GM23248 (cell line): ENCODE measurements around the gene DNAJC3.

Source experiments
- EZH2 ChIP-seq: fragments of 200-600 bp; sonication (generic); IDR thresholded peaks from 2 replicates; pipeline ENCODE4 v1.6.1; 2018; ENCODE audit warnings: antibody characterized with exemption, mild to moderate bottlenecking; ENCODE audit not compliant: insufficient read depth, poor library complexity, severe bottlenecking
- EZH2phosphoT487 ChIP-seq: fragments of 200-600 bp; sonication (generic); IDR thresholded peaks from 2 replicates; pipeline ENCODE4 v1.6.1; 2018; ENCODE audit warnings: antibody characterized with exemption, moderate library complexity, mild to moderate bottlenecking, low read depth; ENCODE audit not compliant: insufficient read depth

- no peak for TF ChIP-seq EZH2
- TF ChIP-seq EZH2phosphoT487 = no peak
Observed at GRCh38 chr13:95771905-95772304, 95.0 kb downstream of the DNAJC3 start.
